Measurements from ENCODE around the gene NRP1. TPM values are rescaled to one million over a fixed set of nuclear protein-coding genes. Genes with fewer than 3 reads are reported as not detected.

The NRP1 gene
- total RNA-seq, 1 donor from 2014 or later: 208 TPM

GRCh38 chr10:33152750-33153149, 181.7 kb downstream of the NRP1 start:
- DNase-seq (ENCODE audit: extremely low spot score, unreplicated experiment): no peak
- peaks cover 14% of the 10 kb centered on the region for H3K4me1 Mint-ChIP-seq (ENCODE audit: unreplicated experiment)
- H3K9me3 Mint-ChIP-seq (ENCODE audit: unreplicated experiment): peaks cover 7% of the 10 kb centered on the region
- H3K36me3 Mint-ChIP-seq (ENCODE audit: unreplicated experiment): no peaks in the 10 kb centered on the region
- no peak overlapping the region for H3K4me3 Mint-ChIP-seq (ENCODE audit: unreplicated experiment)
- H3K27me3 Mint-ChIP-seq (ENCODE audit: unreplicated experiment): no peaks in the 10 kb centered on the region
- no peak overlapping the region for H3K27ac Mint-ChIP-seq (ENCODE audit: unreplicated experiment)
- no peak for TF ChIP-seq CTCF (IDR thresholded peaks at IDR 0.05)

GRCh38 chr10:33152146-33152545, 182.3 kb downstream of the NRP1 start:
- no peak for DNase-seq (ENCODE audit: extremely low spot score, unreplicated experiment)
- Mint-ChIP-seq H3K4me3 (ENCODE audit: unreplicated experiment) (no peak overlapping the region), H3K4me1 (ENCODE audit: unreplicated experiment) (peaks cover 11% of the 10 kb centered on the region), H3K27me3 (ENCODE audit: unreplicated experiment) (no peaks in the 10 kb centered on the region), H3K36me3 (ENCODE audit: unreplicated experiment) (no peaks in the 10 kb centered on the region), H3K9me3 (ENCODE audit: unreplicated experiment) (peaks cover 2% of the 10 kb centered on the region), H3K27ac (ENCODE audit: unreplicated experiment) (no peak overlapping the region)
- no peak for TF ChIP-seq CTCF (IDR thresholded peaks at IDR 0.05)

GRCh38 chr10:33151344-33151864, 183.1 kb downstream of the NRP1 start:
- Mint-ChIP-seq H3K9me3 (ENCODE audit: unreplicated experiment) (no peaks in the 10 kb centered on the region), H3K4me3 (ENCODE audit: unreplicated experiment) (no peak overlapping the region), H3K36me3 (ENCODE audit: unreplicated experiment) (no peaks in the 10 kb centered on the region), H3K4me1 (ENCODE audit: unreplicated experiment) (peaks cover 7% of the 10 kb centered on the region), H3K27me3 (ENCODE audit: unreplicated experiment) (no peaks in the 10 kb centered on the region), H3K27ac (ENCODE audit: unreplicated experiment) (no peak overlapping the region)
- TF ChIP-seq CTCF (IDR thresholded peaks at IDR 0.05): no peak
- DNase-seq (ENCODE audit: extremely low spot score, unreplicated experiment): no peak

- no peak overlapping the region for H3K4me3 Mint-ChIP-seq (ENCODE audit: unreplicated experiment)
- H3K36me3 Mint-ChIP-seq (ENCODE audit: unreplicated experiment): no peaks in the 10 kb centered on the region
- no peak for DNase-seq (ENCODE audit: extremely low spot score, unreplicated experiment)
- no peaks in the 10 kb centered on the region for H3K27me3 Mint-ChIP-seq (ENCODE audit: unreplicated experiment)
- TF ChIP-seq CTCF (IDR thresholded peaks at IDR 0.05): no peak
- H3K27ac Mint-ChIP-seq (ENCODE audit: unreplicated experiment): no peak overlapping the region
- H3K9me3 Mint-ChIP-seq (ENCODE audit: unreplicated experiment): no peaks in the 10 kb centered on the region
- peaks cover 7% of the 10 kb centered on the region for H3K4me1 Mint-ChIP-seq (ENCODE audit: unreplicated experiment)
Observed at GRCh38 chr10:33150889-33151288, 183.6 kb downstream of the NRP1 start.

GRCh38 chr10:33150146-33150545, 184.3 kb downstream of the NRP1 start:
- Mint-ChIP-seq H3K9me3 (ENCODE audit: unreplicated experiment) (no peaks in the 10 kb centered on the region), H3K4me3 (ENCODE audit: unreplicated experiment) (no peak overlapping the region), H3K27ac (ENCODE audit: unreplicated experiment) (no peak overlapping the region), H3K4me1 (ENCODE audit: unreplicated experiment) (peaks cover 7% of the 10 kb centered on the region), H3K36me3 (ENCODE audit: unreplicated experiment) (no peaks in the 10 kb centered on the region), H3K27me3 (ENCODE audit: unreplicated experiment) (no peaks in the 10 kb centered on the region)
- no peak for DNase-seq (ENCODE audit: extremely low spot score, unreplicated experiment)
- no peak for TF ChIP-seq CTCF (IDR thresholded peaks at IDR 0.05)

Data from osteocyte (in vitro differentiated cells).